ENCODE data around the gene CCDC18.
"Not testable (repeated sequence)": the region's sequence is repeated elsewhere in the genome, so short reads cannot be mapped to it uniquely, and the experiment has no call there.

The CCDC18 gene

DNA sequence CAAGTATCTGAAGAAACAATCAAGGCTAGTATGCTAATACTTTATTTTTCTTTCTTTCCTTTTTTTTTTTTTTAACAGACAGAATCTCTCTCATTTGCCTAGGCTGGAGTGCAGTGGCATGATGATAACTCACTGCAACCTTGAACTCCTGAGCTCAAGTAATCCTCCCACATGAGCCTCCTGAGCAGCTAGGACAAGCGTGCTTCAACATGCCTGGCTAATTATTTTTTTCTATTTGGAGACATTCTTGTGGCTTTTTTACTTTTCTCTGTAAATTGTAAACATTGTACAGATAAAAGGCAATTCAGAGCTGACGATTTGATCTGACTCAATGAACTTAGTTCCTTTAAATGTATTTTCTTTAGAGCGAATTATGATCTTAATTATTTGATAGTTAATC lies 41.4 kb downstream of the CCDC18 start:
- no peaks in the 10 kb centered on the region for H3K9me3 Mint-ChIP-seq
- H3K36me3 Mint-ChIP-seq (ENCODE audit: low read depth) = peaks cover 73% of the 10 kb centered on the region
- no peak overlapping the region for H3K4me3 Mint-ChIP-seq
- no peaks in the 10 kb centered on the region for H3K4me1 Mint-ChIP-seq
- no peak overlapping the region for H3K27ac Mint-ChIP-seq
- no peaks in the 10 kb centered on the region for H3K27me3 Mint-ChIP-seq (ENCODE audit: low read depth, poor library complexity)
- TF ChIP-seq, protein P1, sequence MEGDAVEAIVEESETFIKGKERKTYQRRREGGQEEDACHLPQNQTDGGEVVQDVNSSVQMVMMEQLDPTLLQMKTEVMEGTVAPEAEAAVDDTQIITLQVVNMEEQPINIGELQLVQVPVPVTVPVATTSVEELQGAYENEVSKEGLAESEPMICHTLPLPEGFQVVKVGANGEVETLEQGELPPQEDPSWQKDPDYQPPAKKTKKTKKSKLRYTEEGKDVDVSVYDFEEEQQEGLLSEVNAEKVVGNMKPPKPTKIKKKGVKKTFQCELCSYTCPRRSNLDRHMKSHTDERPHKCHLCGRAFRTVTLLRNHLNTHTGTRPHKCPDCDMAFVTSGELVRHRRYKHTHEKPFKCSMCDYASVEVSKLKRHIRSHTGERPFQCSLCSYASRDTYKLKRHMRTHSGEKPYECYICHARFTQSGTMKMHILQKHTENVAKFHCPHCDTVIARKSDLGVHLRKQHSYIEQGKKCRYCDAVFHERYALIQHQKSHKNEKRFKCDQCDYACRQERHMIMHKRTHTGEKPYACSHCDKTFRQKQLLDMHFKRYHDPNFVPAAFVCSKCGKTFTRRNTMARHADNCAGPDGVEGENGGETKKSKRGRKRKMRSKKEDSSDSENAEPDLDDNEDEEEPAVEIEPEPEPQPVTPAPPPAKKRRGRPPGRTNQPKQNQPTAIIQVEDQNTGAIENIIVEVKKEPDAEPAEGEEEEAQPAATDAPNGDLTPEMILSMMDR (IDR thresholded peaks at IDR 0.05) = no peak
- DNase-seq = no peak

DNA sequence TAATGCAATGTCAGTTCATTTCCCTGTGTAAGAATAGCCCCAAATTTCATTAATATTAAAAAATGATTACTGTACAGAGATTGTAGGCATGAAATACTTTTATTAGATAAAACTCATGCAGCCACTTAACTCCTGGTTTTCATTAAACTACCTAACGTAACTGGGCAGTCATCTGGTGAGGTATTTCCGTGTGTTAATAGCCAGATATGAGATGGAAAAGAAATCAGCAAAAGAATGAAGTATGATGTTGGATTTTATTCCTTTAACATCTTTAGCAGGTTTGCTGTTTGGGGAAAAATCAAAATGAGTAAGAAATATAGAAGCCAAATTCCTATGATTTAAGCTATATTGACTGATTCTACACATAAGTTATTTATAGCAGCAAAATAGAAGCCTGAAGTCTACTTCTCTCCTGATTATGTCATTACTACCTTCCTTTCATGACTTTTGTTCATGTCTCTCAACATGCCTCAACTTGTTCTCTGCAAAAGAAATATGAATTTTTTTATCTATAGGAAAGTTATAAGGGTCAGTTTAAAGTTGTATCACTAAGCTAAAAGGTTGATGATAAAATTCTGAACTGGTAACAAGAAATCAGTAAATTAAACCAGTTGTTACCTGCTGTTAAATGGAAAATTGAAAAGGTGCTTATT lies 42.6 kb downstream of the CCDC18 start:
- no peak overlapping the region for H3K4me3 Mint-ChIP-seq

GRCh38 chr1:93235261-93235660 lies 54.7 kb downstream of the CCDC18 start:
- H3K4me3 Mint-ChIP-seq = no peak overlapping the region
- H3K4me1 Mint-ChIP-seq = no peaks in the 10 kb centered on the region
- H3K27ac Mint-ChIP-seq = no peak overlapping the region
- TF ChIP-seq, protein P1 (IDR thresholded peaks at IDR 0.05) = no peak
- H3K9me3 Mint-ChIP-seq = peaks cover 19% of the 10 kb centered on the region
- DNase-seq = no peak
- H3K36me3 Mint-ChIP-seq (ENCODE audit: low read depth) = peaks cover 84% of the 10 kb centered on the region
- H3K27me3 Mint-ChIP-seq (ENCODE audit: low read depth, poor library complexity) = no peaks in the 10 kb centered on the region

More for the DNA sequence above, 42.6 kb downstream of the CCDC18 start:
- H3K27me3 Mint-ChIP-seq (ENCODE audit: low read depth, poor library complexity) = no peaks in the 10 kb centered on the region
- peak overlapping the region; percentile 21 for H3K27ac Mint-ChIP-seq
- H3K9me3 Mint-ChIP-seq = no peaks in the 10 kb centered on the region
- DNase-seq = no peak
- no peaks in the 10 kb centered on the region for H3K4me1 Mint-ChIP-seq
- TF ChIP-seq, protein P1 (IDR thresholded peaks at IDR 0.05) = no peak
- peaks cover 64% of the 10 kb centered on the region for H3K36me3 Mint-ChIP-seq (ENCODE audit: low read depth)

DNA sequence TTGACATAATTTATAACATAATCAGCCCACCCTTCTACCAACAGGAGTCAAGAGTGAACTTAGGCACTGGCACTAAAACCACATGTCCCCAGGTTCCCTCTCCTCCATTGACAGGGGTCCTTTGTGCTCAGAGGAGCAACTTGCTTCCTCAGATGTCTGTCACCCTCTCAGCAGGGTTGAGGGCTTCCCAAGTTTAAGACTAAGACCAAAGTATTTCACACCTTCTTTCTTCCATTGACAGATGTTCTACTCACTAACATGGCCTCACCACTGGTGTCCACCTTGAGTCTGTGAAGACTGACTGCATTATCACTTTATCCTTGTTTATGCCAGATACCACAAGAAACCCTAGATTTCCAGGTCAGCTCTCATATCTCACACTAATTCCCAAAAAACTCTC lies 56.5 kb downstream of the CCDC18 start:
- H3K4me3 Mint-ChIP-seq = no peak overlapping the region
- H3K27me3 Mint-ChIP-seq (ENCODE audit: low read depth, poor library complexity) = no peaks in the 10 kb centered on the region
- H3K4me1 Mint-ChIP-seq = no peaks in the 10 kb centered on the region
- peaks cover 11% of the 10 kb centered on the region for H3K9me3 Mint-ChIP-seq
- H3K36me3 Mint-ChIP-seq (ENCODE audit: low read depth) = peaks cover 84% of the 10 kb centered on the region
- no peak overlapping the region for H3K27ac Mint-ChIP-seq
- TF ChIP-seq, protein P1 (IDR thresholded peaks at IDR 0.05) = no peak
- DNase-seq = no peak

DNA sequence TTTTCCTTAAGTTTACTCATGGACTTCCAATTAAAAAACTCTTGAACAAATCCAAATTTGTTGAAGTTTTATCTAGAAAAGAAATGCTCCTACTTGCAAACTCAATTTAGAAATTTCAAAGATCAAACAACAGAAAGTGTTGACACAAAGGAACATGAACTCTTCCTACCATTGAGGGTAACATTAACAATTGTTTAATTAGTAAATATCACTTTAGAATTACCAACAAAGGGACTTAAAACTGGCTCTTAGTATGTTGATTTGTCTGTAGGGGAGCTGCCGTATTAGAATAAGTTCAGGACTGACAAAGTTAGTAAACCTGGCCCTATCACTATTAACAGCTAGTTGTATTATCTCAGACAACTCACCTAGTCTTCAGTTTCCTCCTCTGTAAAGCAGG lies 57.9 kb downstream of the CCDC18 start:
- Mint-ChIP-seq H3K4me3 (no peak overlapping the region), H3K9me3 (peaks cover 23% of the 10 kb centered on the region), H3K4me1 (no peaks in the 10 kb centered on the region), H3K36me3 (ENCODE audit: low read depth) (peaks cover 84% of the 10 kb centered on the region), H3K27ac (no peak overlapping the region), H3K27me3 (ENCODE audit: low read depth, poor library complexity) (no peaks in the 10 kb centered on the region)
- TF ChIP-seq, protein P1 (IDR thresholded peaks at IDR 0.05) = no peak
- DNase-seq = no peak

DNA sequence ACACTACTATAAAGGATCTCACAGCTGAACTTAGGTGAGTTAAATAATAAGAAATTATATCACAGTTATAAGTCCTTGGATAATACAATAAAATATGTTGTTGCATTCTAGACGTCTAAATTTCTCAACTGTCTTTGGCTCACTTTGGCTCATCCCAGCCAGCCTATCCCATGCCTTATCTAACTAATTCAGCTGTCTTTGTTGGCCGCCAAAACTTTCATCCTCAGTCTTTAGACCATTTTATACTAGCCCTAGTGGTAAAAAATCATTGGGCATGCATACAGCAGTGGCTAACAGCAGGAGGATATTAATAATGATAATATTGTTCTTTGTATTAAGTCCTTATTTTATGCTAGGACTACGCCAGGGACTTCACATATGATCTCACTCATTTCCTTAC lies 59.3 kb downstream of the CCDC18 start:
- DNase-seq = no peak
- TF ChIP-seq, protein P1 (IDR thresholded peaks at IDR 0.05) = no peak
- peaks cover 84% of the 10 kb centered on the region for H3K36me3 Mint-ChIP-seq (ENCODE audit: low read depth)

DNA sequence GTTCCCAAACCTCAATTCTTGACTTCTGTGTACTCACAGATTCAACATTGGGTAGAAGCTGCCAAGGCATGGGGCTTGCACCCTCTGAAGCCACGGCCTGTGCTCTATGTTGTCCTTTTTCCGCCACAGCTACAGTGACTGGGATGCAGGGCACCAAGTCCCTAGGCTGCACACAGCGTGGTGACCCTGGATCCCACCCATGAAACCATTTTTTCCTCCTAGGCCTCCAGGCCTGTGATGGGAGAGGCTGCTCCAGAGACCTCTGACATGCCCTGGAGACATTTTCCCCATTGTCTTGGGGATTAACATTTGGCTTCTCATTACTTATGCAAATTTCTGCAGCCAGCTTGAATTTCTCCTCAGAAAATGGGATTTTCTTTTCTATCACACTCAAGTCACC lies 62.7 kb downstream of the CCDC18 start:
- Mint-ChIP-seq H3K9me3 (peaks cover 29% of the 10 kb centered on the region), H3K36me3 (ENCODE audit: low read depth) (peaks cover 88% of the 10 kb centered on the region)
- DNase-seq; H3K27ac Mint-ChIP-seq; H3K4me3 Mint-ChIP-seq; H3K27me3 Mint-ChIP-seq (ENCODE audit: low read depth, poor library complexity); H3K4me1 Mint-ChIP-seq: not testable (repeated sequence)

More for the DNA sequence above, 59.3 kb downstream of the CCDC18 start:
- no peaks in the 10 kb centered on the region for H3K4me1 Mint-ChIP-seq
- H3K27ac Mint-ChIP-seq = no peak overlapping the region
- H3K27me3 Mint-ChIP-seq (ENCODE audit: low read depth, poor library complexity) = no peaks in the 10 kb centered on the region
- H3K9me3 Mint-ChIP-seq = peaks cover 29% of the 10 kb centered on the region
- no peak overlapping the region for H3K4me3 Mint-ChIP-seq

Data from nephron progenitor cell (in vitro differentiated cells).